HL-60 (cell line): ENCODE measurements around the gene SRRM5.

Source experiments
- DNase-seq, 2 experiments: peaks; one replicate each; pipeline ENCODE4 v3.0.0-alpha.2; 2010 to 2020; ENCODE audit warnings: low read depth in 1 of 2, low spot score in 1 of 2
- H3K27ac ChIP-seq: fragments of 250-450 bp; sonication (Bioruptor Pico); replicated peaks from 2 replicates; pipeline ENCODE4 v1.5.1; 2020; ENCODE audit warnings: mild to moderate bottlenecking, moderate library complexity
- H3K27me3 ChIP-seq: fragments of 250-450 bp; sonication (Bioruptor Pico); 2 replicates; pipeline ENCODE4 v1.5.1; 2021; ENCODE audit warnings: mild to moderate bottlenecking, moderate library complexity; ENCODE audit not compliant: insufficient read depth, poor library complexity, severe bottlenecking
- H3K4me3 ChIP-seq: replicated peaks from 2 replicates; pipeline ENCODE4 v1.5.1; 2011; ENCODE audit warnings: mild to moderate bottlenecking, control low read depth, low read length; ENCODE audit not compliant: insufficient read depth
- GABPA ChIP-seq: IDR thresholded peaks from 2 replicates; pipeline ENCODE4 v1.6.1; 2012; ENCODE audit warnings: low read depth
- POLR2AphosphoS5 ChIP-seq: IDR thresholded peaks from 2 replicates; pipeline ENCODE4 v1.6.1; 2012; ENCODE audit warnings: low read depth
- SPI1 ChIP-seq: IDR thresholded peaks from 2 replicates; pipeline ENCODE4 v1.6.1; 2012; ENCODE audit warnings: low read depth, mild to moderate bottlenecking, borderline replicate concordance
- long read RNA-seq: library from polyadenylated mRNA; unstranded; transcript quantifications from one replicate; pipeline ENCODE4 v2.0.0, GENCODE V29; 2020
- TF ChIP-seq, protein P1 (sequence below): IDR thresholded peaks from one replicate; pipeline ENCODE4 v1.5.1; 2011; ENCODE audit warnings: low read length, control low read depth, inconsistent platforms; ENCODE audit not compliant: insufficient read depth
- TF ChIP-seq, protein P2 (sequence below): IDR thresholded peaks from 2 replicates; pipeline ENCODE4 v1.6.1; 2012; ENCODE audit warnings: low read depth; ENCODE audit not compliant: insufficient replicate concordance

The SRRM5 gene
- long read RNA-seq: 0 reads

DNA sequence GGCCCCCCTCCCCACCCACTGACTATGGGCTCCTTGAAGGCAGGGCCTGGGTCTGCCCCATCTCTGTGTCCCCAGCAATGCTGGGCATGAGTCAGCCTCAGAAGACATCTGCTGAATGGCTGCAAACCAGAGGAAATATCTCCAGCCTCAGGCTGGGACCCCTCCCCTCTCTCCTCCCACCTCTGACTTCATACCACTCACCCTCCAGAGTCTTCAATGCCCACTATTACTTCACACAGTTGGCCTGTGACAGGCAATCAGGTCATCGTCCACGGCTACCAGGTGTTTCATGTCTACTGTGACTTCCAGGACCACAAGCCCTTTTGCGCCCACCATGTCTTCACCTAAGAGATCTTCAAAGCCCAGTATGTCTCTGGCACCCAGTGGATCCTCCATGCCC, at the start of gene SRRM5:
Gene SRRM5 (plus strand): TSS at position 301 of the 400 bp plus-strand sequence. CDS start 34 bp downstream, at position 335.
- Histone ChIP-seq H3K4me3 (no peak within 1 kb of the TSS), H3K27me3 (no peaks in the 10 kb centered on the region), H3K27ac (no peak within 1 kb of the TSS)
- TF ChIP-seq, protein P1, sequence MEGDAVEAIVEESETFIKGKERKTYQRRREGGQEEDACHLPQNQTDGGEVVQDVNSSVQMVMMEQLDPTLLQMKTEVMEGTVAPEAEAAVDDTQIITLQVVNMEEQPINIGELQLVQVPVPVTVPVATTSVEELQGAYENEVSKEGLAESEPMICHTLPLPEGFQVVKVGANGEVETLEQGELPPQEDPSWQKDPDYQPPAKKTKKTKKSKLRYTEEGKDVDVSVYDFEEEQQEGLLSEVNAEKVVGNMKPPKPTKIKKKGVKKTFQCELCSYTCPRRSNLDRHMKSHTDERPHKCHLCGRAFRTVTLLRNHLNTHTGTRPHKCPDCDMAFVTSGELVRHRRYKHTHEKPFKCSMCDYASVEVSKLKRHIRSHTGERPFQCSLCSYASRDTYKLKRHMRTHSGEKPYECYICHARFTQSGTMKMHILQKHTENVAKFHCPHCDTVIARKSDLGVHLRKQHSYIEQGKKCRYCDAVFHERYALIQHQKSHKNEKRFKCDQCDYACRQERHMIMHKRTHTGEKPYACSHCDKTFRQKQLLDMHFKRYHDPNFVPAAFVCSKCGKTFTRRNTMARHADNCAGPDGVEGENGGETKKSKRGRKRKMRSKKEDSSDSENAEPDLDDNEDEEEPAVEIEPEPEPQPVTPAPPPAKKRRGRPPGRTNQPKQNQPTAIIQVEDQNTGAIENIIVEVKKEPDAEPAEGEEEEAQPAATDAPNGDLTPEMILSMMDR: no peak
- TF ChIP-seq, protein P2, sequence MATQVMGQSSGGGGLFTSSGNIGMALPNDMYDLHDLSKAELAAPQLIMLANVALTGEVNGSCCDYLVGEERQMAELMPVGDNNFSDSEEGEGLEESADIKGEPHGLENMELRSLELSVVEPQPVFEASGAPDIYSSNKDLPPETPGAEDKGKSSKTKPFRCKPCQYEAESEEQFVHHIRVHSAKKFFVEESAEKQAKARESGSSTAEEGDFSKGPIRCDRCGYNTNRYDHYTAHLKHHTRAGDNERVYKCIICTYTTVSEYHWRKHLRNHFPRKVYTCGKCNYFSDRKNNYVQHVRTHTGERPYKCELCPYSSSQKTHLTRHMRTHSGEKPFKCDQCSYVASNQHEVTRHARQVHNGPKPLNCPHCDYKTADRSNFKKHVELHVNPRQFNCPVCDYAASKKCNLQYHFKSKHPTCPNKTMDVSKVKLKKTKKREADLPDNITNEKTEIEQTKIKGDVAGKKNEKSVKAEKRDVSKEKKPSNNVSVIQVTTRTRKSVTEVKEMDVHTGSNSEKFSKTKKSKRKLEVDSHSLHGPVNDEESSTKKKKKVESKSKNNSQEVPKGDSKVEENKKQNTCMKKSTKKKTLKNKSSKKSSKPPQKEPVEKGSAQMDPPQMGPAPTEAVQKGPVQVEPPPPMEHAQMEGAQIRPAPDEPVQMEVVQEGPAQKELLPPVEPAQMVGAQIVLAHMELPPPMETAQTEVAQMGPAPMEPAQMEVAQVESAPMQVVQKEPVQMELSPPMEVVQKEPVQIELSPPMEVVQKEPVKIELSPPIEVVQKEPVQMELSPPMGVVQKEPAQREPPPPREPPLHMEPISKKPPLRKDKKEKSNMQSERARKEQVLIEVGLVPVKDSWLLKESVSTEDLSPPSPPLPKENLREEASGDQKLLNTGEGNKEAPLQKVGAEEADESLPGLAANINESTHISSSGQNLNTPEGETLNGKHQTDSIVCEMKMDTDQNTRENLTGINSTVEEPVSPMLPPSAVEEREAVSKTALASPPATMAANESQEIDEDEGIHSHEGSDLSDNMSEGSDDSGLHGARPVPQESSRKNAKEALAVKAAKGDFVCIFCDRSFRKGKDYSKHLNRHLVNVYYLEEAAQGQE: no peak
- TF ChIP-seq GABPA (no peak), SPI1 (no peak), POLR2AphosphoS5 (no peak)
- DNase-seq: no peak

- no peaks in the 10 kb centered on the region for H3K27me3 ChIP-seq
- no peak overlapping the region for H3K4me3 ChIP-seq
- peak in 1 of 2 experiments; percentile 55 for DNase-seq
- TF ChIP-seq, protein P2: no peak
- TF ChIP-seq SPI1: no peak
- no peak for TF ChIP-seq POLR2AphosphoS5
- TF ChIP-seq, protein P1: no peak
- no peak for TF ChIP-seq GABPA
- H3K27ac ChIP-seq: peak overlapping the region; percentile 81
Observed at GRCh38 chr19:43562226-43562697, 49.6 kb upstream of the SRRM5 start.

- H3K4me3 ChIP-seq: no peak overlapping the region
- peak; percentile 94 to 97 for DNase-seq
- H3K27ac ChIP-seq: peak overlapping the region; percentile 81
- H3K27me3 ChIP-seq: no peaks in the 10 kb centered on the region
- TF ChIP-seq SPI1: peak; percentile 50; the same call in 1 of the 2 replicates
- TF ChIP-seq, protein P1: no peak
- TF ChIP-seq, protein P2: no peak
- TF ChIP-seq GABPA: peak; percentile 50
- TF ChIP-seq POLR2AphosphoS5: peak; percentile 97
Observed at GRCh38 chr19:43562698-43563241, 49.1 kb upstream of the SRRM5 start.
